Measurements from ENCODE around the gene HSD17B1. TPM values are rescaled to one million over a fixed set of nuclear protein-coding genes. Genes with fewer than 3 reads are reported as not detected.

Gene HSD17B1
- total RNA-seq, 4 donors from 2014 or later, result 2.3 to 6.6 (median 4.6) TPM

- intact Hi-C loops (cut with DNase I; ENCODE audit: low total_unique reads), result loop anchor here (10.0 kb wide), 1 partner anchor 47 kb away; no protein-coding TSS in a partner anchor
- no peak overlapping the region for H3K4me3 ChIP-seq (ENCODE audit: low read depth, poor library complexity, severe bottlenecking)
- 79 to 81% methylated on average over 9 of the region's 9 CpGs for WGBS, 2 donors
- no peak for TF ChIP-seq POLR2A (IDR thresholded peaks at IDR 0.05)
- TF ChIP-seq CTCF (IDR thresholded peaks at IDR 0.05), result no peak
- DNase-seq (ENCODE audit: low spot score in 2 of 2), result no peak
Observed at GRCh38 chr17:42512246-42512645, 40.5 kb upstream of the HSD17B1 start.

GRCh38 chr17:42512733-42513251, 39.9 kb upstream of the HSD17B1 start:
- no peak for DNase-seq (ENCODE audit: low spot score in 2 of 2)
- no peak for TF ChIP-seq CTCF (IDR thresholded peaks at IDR 0.05)
- no peak for TF ChIP-seq POLR2A (IDR thresholded peaks at IDR 0.05)
- intact Hi-C loops (cut with DNase I; ENCODE audit: low total_unique reads), result loop anchor here (10.0 kb wide), 1 partner anchor 48 kb away; no protein-coding TSS in a partner anchor
- H3K4me3 ChIP-seq (ENCODE audit: low read depth, poor library complexity, severe bottlenecking), result no peak overlapping the region
- 73 to 75% methylated on average over 6 of the region's 6 CpGs for WGBS, 2 donors

GRCh38 chr17:42513686-42514085, 39.0 kb upstream of the HSD17B1 start:
- intact Hi-C loops (cut with DNase I; ENCODE audit: low total_unique reads), result loop anchor here (10.0 kb wide), 1 partner anchor 49 kb away; no protein-coding TSS in a partner anchor
- 92 to 95% methylated on average over 11 of the region's 11 CpGs for WGBS, 2 donors
- no peak overlapping the region for H3K4me3 ChIP-seq (ENCODE audit: low read depth, poor library complexity, severe bottlenecking)
- no peak for TF ChIP-seq POLR2A (IDR thresholded peaks at IDR 0.05)
- no peak for TF ChIP-seq CTCF (IDR thresholded peaks at IDR 0.05)
- no peak for DNase-seq (ENCODE audit: low spot score in 2 of 2)

- intact Hi-C loops (cut with DNase I; ENCODE audit: low total_unique reads), result loop anchor here (10.0 kb wide), 1 partner anchor 49 kb away; no protein-coding TSS in a partner anchor
- TF ChIP-seq CTCF (IDR thresholded peaks at IDR 0.05) (no peak), POLR2A (IDR thresholded peaks at IDR 0.05) (no peak)
- DNase-seq (ENCODE audit: low spot score in 2 of 2), result no peak
- WGBS, 2 donors, result 94 to 98% methylated on average over 5 to 11 of the region's 11 CpGs
- H3K4me3 ChIP-seq (ENCODE audit: low read depth, poor library complexity, severe bottlenecking), result no peak overlapping the region
Observed at GRCh38 chr17:42514279-42514678, 38.4 kb upstream of the HSD17B1 start.

GRCh38 chr17:42514867-42515266, 37.9 kb upstream of the HSD17B1 start:
- no peak for DNase-seq (ENCODE audit: low spot score in 2 of 2)
- intact Hi-C loops (cut with DNase I; ENCODE audit: low total_unique reads), result loop anchor here (5.0 to 10.0 kb wide), 2 partner anchors 50 to 193 kb away; no protein-coding TSS in a partner anchor
- no peak for TF ChIP-seq POLR2A (IDR thresholded peaks at IDR 0.05)
- no peak for TF ChIP-seq CTCF (IDR thresholded peaks at IDR 0.05)
- H3K4me3 ChIP-seq (ENCODE audit: low read depth, poor library complexity, severe bottlenecking), result no peak overlapping the region
- 84 to 88% methylated on average over 8 of the region's 8 CpGs for whole genome bisulfite sequencing, 2 donors

GRCh38 chr17:42517516-42517915, 35.2 kb upstream of the HSD17B1 start:
- H3K4me3 ChIP-seq (ENCODE audit: low read depth, poor library complexity, severe bottlenecking), result no peak overlapping the region
- 3 to 4% methylated on average over 9 of the region's 9 CpGs for WGBS, 2 donors
- TF ChIP-seq POLR2A (IDR thresholded peaks at IDR 0.05) (no peak), CTCF (IDR thresholded peaks at IDR 0.05) (peak in 1 of 3 donors; percentile 95)
- intact Hi-C loops (cut with DNase I; ENCODE audit: low total_unique reads), result loop anchor here (5.0 to 10.0 kb wide), 2 partner anchors 53 to 195 kb away; no protein-coding TSS in a partner anchor
- DNase-seq (ENCODE audit: low spot score in 2 of 2), result peak; percentile 88 to 98
